ENCODE data around the gene CBX1. TPM values are rescaled to one million over a fixed set of nuclear protein-coding genes. Genes with fewer than 3 reads are reported as not detected.
"Not testable (repeated sequence)": the region's sequence is repeated elsewhere in the genome, so short reads cannot be mapped to it uniquely, and the experiment has no call there.

CBX1 gene
- total and polyA plus RNA-seq, 7 donors, result 26.8 to 37.4 (median 32.8) TPM

DNA sequence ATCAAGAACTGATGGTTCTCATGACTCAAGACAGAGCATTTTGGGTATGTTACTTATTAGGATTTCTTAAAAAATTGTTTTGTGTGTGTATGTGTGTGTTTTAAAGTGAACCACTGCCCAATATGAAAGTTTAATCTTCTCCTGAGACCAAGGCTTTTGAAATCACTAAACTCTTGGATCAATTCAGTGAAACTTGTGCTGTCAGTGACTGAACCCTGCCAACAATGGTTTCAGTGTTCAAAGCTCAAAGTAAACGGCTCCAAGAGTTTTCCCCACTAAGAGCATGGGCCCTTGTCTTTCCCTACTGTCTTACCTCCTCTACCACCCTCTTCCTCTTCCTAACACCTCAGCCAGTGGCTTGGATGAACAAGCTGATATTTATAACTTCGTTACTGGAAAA lies 31.1 kb downstream of the CBX1 start:
- intact Hi-C loops (cut with DNase I), result loop anchor here (10.0 kb wide), 1 partner anchor 95 kb away; the partner anchor contains the start of gene CDK5RAP3
- no peak for TF ChIP-seq POLR2AphosphoS5 (IDR thresholded peaks at IDR 0.05)
- TF ChIP-seq POLR2A (IDR thresholded peaks at IDR 0.05), result no peak
- no peak for TF ChIP-seq CTCF (IDR thresholded peaks at IDR 0.05)
- TF ChIP-seq EP300 (IDR thresholded peaks at IDR 0.05), result no peak

DNA sequence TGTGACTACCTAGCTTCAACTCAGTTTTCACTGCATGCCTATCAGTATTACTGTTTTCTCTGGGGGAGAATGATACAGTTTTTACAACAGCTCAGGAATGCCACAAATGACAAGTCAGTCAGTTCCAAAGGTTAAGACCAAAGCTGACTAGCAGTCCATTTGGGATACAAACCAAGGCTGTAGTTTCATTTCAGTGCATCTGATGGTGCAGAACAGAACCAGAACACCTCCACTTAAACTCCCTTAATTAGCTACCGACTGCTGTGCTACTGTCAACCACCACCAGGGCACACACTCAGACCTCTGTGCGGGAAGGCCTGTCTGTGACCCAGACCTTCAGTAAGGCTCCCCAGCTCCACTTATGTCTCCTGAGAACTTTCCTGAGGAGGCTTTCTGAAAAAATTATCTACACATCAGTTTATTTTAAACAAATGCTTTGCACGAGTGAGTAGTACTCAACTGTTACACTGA lies 32.8 kb downstream of the CBX1 start:
- Histone ChIP-seq H3K27me3 (no peaks in the 10 kb centered on the region), H3K36me3 (peaks cover 0 to 74% (median 24%) of the 10 kb centered on the region in 4 donors), H3K9me3 (no peaks in the 10 kb centered on the region), H3K4me3 (no peak overlapping the region), H3K27ac (no peak overlapping the region), H3K4me1 (no peaks in the 10 kb centered on the region)
- WGBS, 2 donors, result 68 to 82% methylated on average over 3 of the region's 3 CpGs
- intact Hi-C loops (cut with DNase I), result no loop called here
- peak; percentile 19 for DNase-seq
- TF ChIP-seq CTCF (IDR thresholded peaks at IDR 0.05), result peak in 2 of 4 experiments; percentile 18 to 20
- TF ChIP-seq POLR2AphosphoS5 (IDR thresholded peaks at IDR 0.05), result no peak
- TF ChIP-seq EP300 (IDR thresholded peaks at IDR 0.05), result no peak

More for the DNA sequence above, 31.1 kb downstream of the CBX1 start:
- Histone ChIP-seq H3K4me3 (no peak overlapping the region), H3K4me1 (peaks cover 0 to 9% (median 3%) of the 10 kb centered on the region in 4 donors), H3K27me3 (no peaks in the 10 kb centered on the region), H3K36me3 (peaks cover 0 to 76% (median 21%) of the 10 kb centered on the region in 4 donors), H3K9me3 (no peaks in the 10 kb centered on the region), H3K27ac (no peak overlapping the region)
- no peak for DNase-seq
- 43 to 56% methylated on average over 2 of the region's 2 CpGs for WGBS, 2 donors

DNA sequence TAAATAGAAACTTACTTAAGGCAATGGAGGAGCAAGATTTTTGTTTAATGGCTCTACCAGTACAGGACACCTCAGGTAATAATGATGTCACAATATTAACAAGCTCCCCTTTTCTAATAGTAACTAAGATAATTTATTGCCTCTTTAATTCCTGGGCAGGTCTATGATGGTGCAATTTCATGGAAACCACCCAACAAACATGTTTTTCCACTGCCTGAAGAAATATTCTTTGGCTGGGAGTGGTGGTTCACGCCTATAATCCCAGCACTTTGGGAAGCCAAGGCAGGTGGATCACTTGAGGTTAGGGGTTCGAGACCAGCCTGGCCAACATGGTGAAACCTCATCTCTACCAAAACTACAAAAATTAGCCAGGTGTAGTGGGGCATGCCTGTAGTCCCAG lies 33.5 kb downstream of the CBX1 start:
- 79 to 90% methylated on average over 2 of the region's 2 CpGs for WGBS, 2 donors
- peak; percentile 46 for DNase-seq
- H3K9me3 ChIP-seq; intact Hi-C loops (cut with DNase I); H3K27me3 ChIP-seq; H3K27ac ChIP-seq; H3K4me1 ChIP-seq; H3K4me3 ChIP-seq: not testable (repeated sequence)
- H3K36me3 ChIP-seq, result peaks cover 4 to 74% (median 24%) of the 10 kb centered on the region in 4 donors

DNA sequence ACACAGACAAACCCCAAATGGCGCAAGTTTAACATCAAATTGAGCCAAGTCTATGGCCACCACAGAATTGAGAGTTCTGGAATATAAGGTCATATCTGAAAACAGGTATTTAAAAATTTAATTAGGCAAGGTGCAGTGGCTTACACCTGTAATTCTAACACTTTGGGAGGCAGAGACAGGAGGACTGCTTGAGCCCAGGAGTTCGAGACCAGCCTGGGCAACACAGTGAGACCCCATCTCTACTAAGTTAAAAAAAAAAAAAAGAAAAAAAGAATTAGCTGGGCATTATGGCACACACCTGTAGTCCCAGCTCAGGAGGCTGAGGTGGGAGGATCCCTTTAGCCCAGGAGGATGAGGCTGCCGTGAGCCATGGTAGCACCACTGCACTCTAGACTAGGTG lies 34.0 kb downstream of the CBX1 start:
- H3K9me3 ChIP-seq, result no peaks in the 10 kb centered on the region
- peaks cover 4 to 74% (median 27%) of the 10 kb centered on the region in 4 donors for H3K36me3 ChIP-seq
- DNase-seq, result peak; percentile 30
- H3K27me3 ChIP-seq, result no peaks in the 10 kb centered on the region
- intact Hi-C loops (cut with DNase I), result no loop called here
- H3K4me3 ChIP-seq, result no peak overlapping the region
- H3K27ac ChIP-seq, result no peak overlapping the region
- TF ChIP-seq POLR2A (IDR thresholded peaks at IDR 0.05) (no peak), EP300 (IDR thresholded peaks at IDR 0.05) (no peak), POLR2AphosphoS5 (IDR thresholded peaks at IDR 0.05) (no peak), CTCF (IDR thresholded peaks at IDR 0.05) (no peak)
- 96 to 99% methylated on average over 3 of the region's 3 CpGs for WGBS, 2 donors
- no peaks in the 10 kb centered on the region for H3K4me1 ChIP-seq

DNA sequence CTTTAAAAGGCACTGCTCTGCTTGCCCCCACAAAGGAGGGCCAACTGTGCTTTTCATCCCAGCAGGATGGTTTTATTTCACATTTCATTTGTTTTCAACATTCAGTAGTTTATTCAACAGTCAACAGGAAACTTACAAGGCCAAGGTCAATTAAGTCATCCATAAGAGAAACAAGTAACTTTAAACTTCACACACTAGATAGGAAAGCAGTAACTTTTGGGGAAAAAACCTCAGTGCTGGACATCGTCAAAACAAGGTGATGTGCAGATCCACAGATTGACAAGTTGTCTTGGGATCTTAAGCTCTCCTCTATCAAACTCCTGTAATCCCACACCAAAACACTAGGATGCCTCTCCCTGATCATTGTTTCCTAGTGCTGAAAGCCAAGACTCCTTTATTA lies 34.6 kb downstream of the CBX1 start:
- intact Hi-C loops (cut with DNase I), result no loop called here
- Histone ChIP-seq H3K27ac (no peak overlapping the region), H3K36me3 (peaks cover 7 to 74% (median 33%) of the 10 kb centered on the region in 4 donors), H3K9me3 (no peaks in the 10 kb centered on the region), H3K4me1 (no peaks in the 10 kb centered on the region), H3K4me3 (no peak overlapping the region), H3K27me3 (no peaks in the 10 kb centered on the region)
- TF ChIP-seq POLR2AphosphoS5 (IDR thresholded peaks at IDR 0.05), result no peak
- TF ChIP-seq CTCF (IDR thresholded peaks at IDR 0.05), result no peak
- TF ChIP-seq POLR2A (IDR thresholded peaks at IDR 0.05), result no peak
- TF ChIP-seq EP300 (IDR thresholded peaks at IDR 0.05), result no peak
- no peak for DNase-seq
- 81 to 95% methylated on average over 1 of the region's 1 CpG for WGBS, 2 donors
